ENCODE results near the gene ZNF578. TPM values are rescaled to one million over a fixed set of nuclear protein-coding genes. Genes with fewer than 3 reads are reported as not detected.
"Not testable (repeated sequence)": the region's sequence is repeated elsewhere in the genome, so short reads cannot be mapped to it uniquely, and the experiment has no call there.

The ZNF578 gene
- total and polyA plus RNA-seq, 5 donors from 2014 or later = 0.27 to 5.9 (median 3.0) TPM

- H3K9me3 ChIP-seq (ENCODE audit: control insufficient read depth in 2 of 2, low read length in 2 of 2) = peaks cover 19 to 51% of the 10 kb centered on the region in 2 experiments
- peaks cover 48% of the 10 kb centered on the region for H3K36me3 Mint-ChIP-seq
- H3K4me3 Mint-ChIP-seq = no peak overlapping the region
- no peak overlapping the region for H3K27ac ChIP-seq (ENCODE audit: insufficient read depth, low read length, poor library complexity, severe bottlenecking)
- ATAC-seq (ENCODE audit: low read depth in 2 of 2) (no peak), DNase-seq (no peak)
- no peak overlapping the region for H3K4me3 ChIP-seq (ENCODE audit: low read depth, low read length)
- peaks cover 0 to 40% (median 17%) of the 10 kb centered on the region in 4 donors for H3K4me1 Mint-ChIP-seq
- peaks cover 1% of the 10 kb centered on the region for H3K4me1 ChIP-seq (ENCODE audit: control insufficient read depth, insufficient read depth, low read length, poor library complexity, severe bottlenecking)
- H3K27me3 Mint-ChIP-seq = no peaks in the 10 kb centered on the region
- H3K27ac Mint-ChIP-seq = no peak overlapping the region
- H3K27me3 ChIP-seq (ENCODE audit: control insufficient read depth, insufficient read depth, low read length) = no peaks in the 10 kb centered on the region
- peaks cover 0 to 54% (median 21%) of the 10 kb centered on the region in 7 donors for H3K9me3 Mint-ChIP-seq
- H3K36me3 ChIP-seq (ENCODE audit: control insufficient read depth, insufficient read depth, low read length) = peaks cover 56% of the 10 kb centered on the region
These were observed 88.3 kb downstream of the ZNF578 start for GRCh38 chr19:52541608-52542007.

- H3K27ac ChIP-seq (ENCODE audit: insufficient read depth, low read length, poor library complexity, severe bottlenecking); H3K27ac Mint-ChIP-seq; H3K4me1 ChIP-seq (ENCODE audit: control insufficient read depth, insufficient read depth, low read length, poor library complexity, severe bottlenecking); ATAC-seq (ENCODE audit: low read depth in 2 of 2); DNase-seq; H3K27me3 Mint-ChIP-seq; H3K4me3 ChIP-seq (ENCODE audit: low read depth, low read length); H3K27me3 ChIP-seq (ENCODE audit: control insufficient read depth, insufficient read depth, low read length): not testable (repeated sequence)
- peaks cover 25 to 60% of the 10 kb centered on the region in 2 experiments for H3K9me3 ChIP-seq (ENCODE audit: control insufficient read depth in 2 of 2, low read length in 2 of 2)
- Mint-ChIP-seq H3K4me1 (peaks cover 0 to 31% (median 12%) of the 10 kb centered on the region in 4 donors), H3K4me3 (peak overlapping the region in 1 of 4 donors; percentile 48), H3K36me3 (peaks cover 52% of the 10 kb centered on the region), H3K9me3 (peaks cover 0 to 59% (median 24%) of the 10 kb centered on the region in 7 donors)
- H3K36me3 ChIP-seq (ENCODE audit: control insufficient read depth, insufficient read depth, low read length) = peaks cover 66% of the 10 kb centered on the region
These were observed 89.2 kb downstream of the ZNF578 start for GRCh38 chr19:52542541-52542940.

- peak overlapping the region in 1 of 3 donors; percentile 86 for H3K27ac Mint-ChIP-seq
- H3K4me3 Mint-ChIP-seq = peak overlapping the region in 1 of 4 donors; percentile 48
- ATAC-seq (ENCODE audit: low read depth in 2 of 2) = peak in 1 of 2 donors; percentile 53
- no peaks in the 10 kb centered on the region for H3K27me3 Mint-ChIP-seq
- no peak overlapping the region for H3K4me3 ChIP-seq (ENCODE audit: low read depth, low read length)
- no peaks in the 10 kb centered on the region for H3K4me1 ChIP-seq (ENCODE audit: control insufficient read depth, insufficient read depth, low read length, poor library complexity, severe bottlenecking)
- H3K9me3 ChIP-seq (ENCODE audit: control insufficient read depth in 2 of 2, low read length in 2 of 2) = peaks cover 29 to 63% of the 10 kb centered on the region in 2 experiments
- H3K27me3 ChIP-seq (ENCODE audit: control insufficient read depth, insufficient read depth, low read length) = no peaks in the 10 kb centered on the region
- peaks cover 58% of the 10 kb centered on the region for H3K36me3 Mint-ChIP-seq
- DNase-seq = peak in 1 of 3 donors; percentile 26
- peaks cover 70% of the 10 kb centered on the region for H3K36me3 ChIP-seq (ENCODE audit: control insufficient read depth, insufficient read depth, low read length)
- H3K9me3 Mint-ChIP-seq = peaks cover 0 to 65% (median 25%) of the 10 kb centered on the region in 7 donors
- peaks cover 0 to 29% (median 12%) of the 10 kb centered on the region in 4 donors for H3K4me1 Mint-ChIP-seq
- no peak overlapping the region for H3K27ac ChIP-seq (ENCODE audit: insufficient read depth, low read length, poor library complexity, severe bottlenecking)
These were observed 89.8 kb downstream of the ZNF578 start for GRCh38 chr19:52542984-52543664.

- Histone ChIP-seq H3K4me1 (ENCODE audit: control insufficient read depth, insufficient read depth, low read length, poor library complexity, severe bottlenecking) (no peaks in the 10 kb centered on the region), H3K27me3 (ENCODE audit: control insufficient read depth, insufficient read depth, low read length) (no peaks in the 10 kb centered on the region), H3K4me3 (ENCODE audit: low read depth, low read length) (peak overlapping the region; percentile 11), H3K27ac (ENCODE audit: insufficient read depth, low read length, poor library complexity, severe bottlenecking) (no peak overlapping the region), H3K9me3 (ENCODE audit: control insufficient read depth in 2 of 2, low read length in 2 of 2) (peaks cover 65 to 98% of the 10 kb centered on the region in 2 experiments), H3K36me3 (ENCODE audit: control insufficient read depth, insufficient read depth, low read length) (peaks cover 57% of the 10 kb centered on the region)
- Mint-ChIP-seq H3K9me3 (peaks cover 0 to 76% (median 48%) of the 10 kb centered on the region in 7 donors), H3K27ac (peak overlapping the region in 1 of 3 donors; percentile 48), H3K27me3 (no peaks in the 10 kb centered on the region), H3K36me3 (peaks cover 60% of the 10 kb centered on the region), H3K4me3 (peak overlapping the region in 1 of 4 donors; percentile 7), H3K4me1 (peaks cover 0 to 2% (median 0%) of the 10 kb centered on the region in 4 donors)
- ATAC-seq (ENCODE audit: low read depth in 2 of 2) (no peak), DNase-seq (no peak)
These were observed 101.0 kb downstream of the ZNF578 start for GRCh38 chr19:52554216-52554971.

GRCh38 chr19:52557231-52557995, 104.1 kb downstream of the ZNF578 start:
- ATAC-seq (ENCODE audit: low read depth in 2 of 2) (no peak), DNase-seq (no peak)
- H3K4me3 Mint-ChIP-seq = no peak overlapping the region
- no peak overlapping the region for H3K27ac Mint-ChIP-seq
- H3K36me3 ChIP-seq (ENCODE audit: control insufficient read depth, insufficient read depth, low read length) = peaks cover 44% of the 10 kb centered on the region
- no peak overlapping the region for H3K4me3 ChIP-seq (ENCODE audit: low read depth, low read length)
- no peaks in the 10 kb centered on the region for H3K4me1 Mint-ChIP-seq
- H3K9me3 ChIP-seq (ENCODE audit: control insufficient read depth in 2 of 2, low read length in 2 of 2) = peaks cover 72 to 96% of the 10 kb centered on the region in 2 experiments
- no peaks in the 10 kb centered on the region for H3K27me3 ChIP-seq (ENCODE audit: control insufficient read depth, insufficient read depth, low read length)
- H3K9me3 Mint-ChIP-seq = peaks cover 0 to 71% (median 42%) of the 10 kb centered on the region in 7 donors
- no peaks in the 10 kb centered on the region for H3K27me3 Mint-ChIP-seq
- no peaks in the 10 kb centered on the region for H3K4me1 ChIP-seq (ENCODE audit: control insufficient read depth, insufficient read depth, low read length, poor library complexity, severe bottlenecking)
- peaks cover 55% of the 10 kb centered on the region for H3K36me3 Mint-ChIP-seq
- no peak overlapping the region for H3K27ac ChIP-seq (ENCODE audit: insufficient read depth, low read length, poor library complexity, severe bottlenecking)

GRCh38 chr19:52558732-52559445, 105.5 kb downstream of the ZNF578 start:
- Histone ChIP-seq H3K9me3 (ENCODE audit: control insufficient read depth in 2 of 2, low read length in 2 of 2) (peaks cover 72 to 96% of the 10 kb centered on the region in 2 experiments), H3K36me3 (ENCODE audit: control insufficient read depth, insufficient read depth, low read length) (peaks cover 31% of the 10 kb centered on the region)
- ATAC-seq (ENCODE audit: low read depth in 2 of 2); DNase-seq; H3K4me3 ChIP-seq (ENCODE audit: low read depth, low read length); H3K27ac ChIP-seq (ENCODE audit: insufficient read depth, low read length, poor library complexity, severe bottlenecking); H3K4me1 ChIP-seq (ENCODE audit: control insufficient read depth, insufficient read depth, low read length, poor library complexity, severe bottlenecking); H3K27ac Mint-ChIP-seq; H3K27me3 Mint-ChIP-seq; H3K27me3 ChIP-seq (ENCODE audit: control insufficient read depth, insufficient read depth, low read length); H3K4me1 Mint-ChIP-seq; H3K4me3 Mint-ChIP-seq: not testable (repeated sequence)
- Mint-ChIP-seq H3K36me3 (peaks cover 48% of the 10 kb centered on the region), H3K9me3 (peaks cover 0 to 72% (median 31%) of the 10 kb centered on the region in 7 donors)

- H3K4me1 Mint-ChIP-seq; H3K4me1 ChIP-seq (ENCODE audit: control insufficient read depth, insufficient read depth, low read length, poor library complexity, severe bottlenecking); H3K4me3 Mint-ChIP-seq; ATAC-seq (ENCODE audit: low read depth in 2 of 2); H3K27me3 Mint-ChIP-seq; H3K27ac Mint-ChIP-seq; H3K27me3 ChIP-seq (ENCODE audit: control insufficient read depth, insufficient read depth, low read length); DNase-seq; H3K4me3 ChIP-seq (ENCODE audit: low read depth, low read length); H3K27ac ChIP-seq (ENCODE audit: insufficient read depth, low read length, poor library complexity, severe bottlenecking): not testable (repeated sequence)
- H3K9me3 ChIP-seq (ENCODE audit: control insufficient read depth in 2 of 2, low read length in 2 of 2) = peaks cover 64 to 94% of the 10 kb centered on the region in 2 experiments
- H3K36me3 Mint-ChIP-seq = peaks cover 35% of the 10 kb centered on the region
- peaks cover 7 to 72% (median 26%) of the 10 kb centered on the region in 7 donors for H3K9me3 Mint-ChIP-seq
- H3K36me3 ChIP-seq (ENCODE audit: control insufficient read depth, insufficient read depth, low read length) = peaks cover 23% of the 10 kb centered on the region
These were observed 108.3 kb downstream of the ZNF578 start for GRCh38 chr19:52561611-52562010.

Measured in CD4-positive, CD25-positive, alpha-beta regulatory T cell (primary cell).